ENCODE results near the gene STEAP3. TPM values are rescaled to one million over a fixed set of nuclear protein-coding genes. Genes with fewer than 3 reads are reported as not detected.

The STEAP3 gene
- total RNA-seq, 1 donor from 2014 or later = 38.8 TPM

- no peak overlapping the region for H3K9ac ChIP-seq (ENCODE audit: low read length)
- TF ChIP-seq, protein P1, sequence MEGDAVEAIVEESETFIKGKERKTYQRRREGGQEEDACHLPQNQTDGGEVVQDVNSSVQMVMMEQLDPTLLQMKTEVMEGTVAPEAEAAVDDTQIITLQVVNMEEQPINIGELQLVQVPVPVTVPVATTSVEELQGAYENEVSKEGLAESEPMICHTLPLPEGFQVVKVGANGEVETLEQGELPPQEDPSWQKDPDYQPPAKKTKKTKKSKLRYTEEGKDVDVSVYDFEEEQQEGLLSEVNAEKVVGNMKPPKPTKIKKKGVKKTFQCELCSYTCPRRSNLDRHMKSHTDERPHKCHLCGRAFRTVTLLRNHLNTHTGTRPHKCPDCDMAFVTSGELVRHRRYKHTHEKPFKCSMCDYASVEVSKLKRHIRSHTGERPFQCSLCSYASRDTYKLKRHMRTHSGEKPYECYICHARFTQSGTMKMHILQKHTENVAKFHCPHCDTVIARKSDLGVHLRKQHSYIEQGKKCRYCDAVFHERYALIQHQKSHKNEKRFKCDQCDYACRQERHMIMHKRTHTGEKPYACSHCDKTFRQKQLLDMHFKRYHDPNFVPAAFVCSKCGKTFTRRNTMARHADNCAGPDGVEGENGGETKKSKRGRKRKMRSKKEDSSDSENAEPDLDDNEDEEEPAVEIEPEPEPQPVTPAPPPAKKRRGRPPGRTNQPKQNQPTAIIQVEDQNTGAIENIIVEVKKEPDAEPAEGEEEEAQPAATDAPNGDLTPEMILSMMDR (IDR thresholded peaks at IDR 0.05; ENCODE audit: insufficient read depth, low read depth, low read length) = no peak
- TF ChIP-seq EZH2 (IDR thresholded peaks at IDR 0.05; ENCODE audit: insufficient read depth, low read length) = no peak
- no peak overlapping the region for H2AFZ ChIP-seq (ENCODE audit: low read depth, low read length)
- no peaks in the 10 kb centered on the region for H4K20me1 ChIP-seq (ENCODE audit: insufficient read depth, low read length)
- FAIRE-seq (no peak), DNase-seq (ENCODE audit: low read depth) (peak; percentile 46)
- H3K27ac ChIP-seq (ENCODE audit: low read depth, low read length) = no peak overlapping the region
- Mint-ChIP-seq H3K27me3 (ENCODE audit: low read depth, unreplicated experiment) (peaks cover 30% of the 10 kb centered on the region), H3K4me1 (ENCODE audit: low read depth, unreplicated experiment) (peaks cover 11% of the 10 kb centered on the region), H3K9me3 (ENCODE audit: unreplicated experiment) (no peaks in the 10 kb centered on the region), H3K4me3 (ENCODE audit: unreplicated experiment) (no peak overlapping the region), H3K36me3 (ENCODE audit: low read depth, unreplicated experiment) (no peaks in the 10 kb centered on the region), H3K27ac (ENCODE audit: unreplicated experiment) (no peak overlapping the region)
- H3K4me3 ChIP-seq (ENCODE audit: insufficient read depth, low read depth, low read length) = no peak overlapping the region
- H3K9me3 ChIP-seq (ENCODE audit: insufficient read depth, low read depth, low read length) = no peaks in the 10 kb centered on the region
- H3K27me3 ChIP-seq (ENCODE audit: insufficient read depth, low read length) = no peaks in the 10 kb centered on the region
- no peaks in the 10 kb centered on the region for H3K4me1 ChIP-seq (ENCODE audit: insufficient read depth, low read length)
- no peaks in the 10 kb centered on the region for H3K36me3 ChIP-seq (ENCODE audit: insufficient read depth, low read length)
- no peak overlapping the region for H3K4me2 ChIP-seq (ENCODE audit: low read length)
- H3K79me2 ChIP-seq (ENCODE audit: insufficient read depth, low read length) = no peaks in the 10 kb centered on the region
These were observed 11.4 kb upstream of the STEAP3 start for GRCh38 chr2:119212139-119212800.

GRCh38 chr2:119214453-119215037 is 9.1 kb upstream of the STEAP3 start:
- H3K4me1 ChIP-seq (ENCODE audit: insufficient read depth, low read length) = no peaks in the 10 kb centered on the region
- H4K20me1 ChIP-seq (ENCODE audit: insufficient read depth, low read length) = no peaks in the 10 kb centered on the region
- Mint-ChIP-seq H3K27ac (ENCODE audit: unreplicated experiment) (no peak overlapping the region), H3K27me3 (ENCODE audit: low read depth, unreplicated experiment) (peaks cover 33% of the 10 kb centered on the region), H3K9me3 (ENCODE audit: unreplicated experiment) (no peaks in the 10 kb centered on the region), H3K4me1 (ENCODE audit: low read depth, unreplicated experiment) (peaks cover 11% of the 10 kb centered on the region), H3K36me3 (ENCODE audit: low read depth, unreplicated experiment) (no peaks in the 10 kb centered on the region), H3K4me3 (ENCODE audit: unreplicated experiment) (no peak overlapping the region)
- H3K79me2 ChIP-seq (ENCODE audit: insufficient read depth, low read length) = no peaks in the 10 kb centered on the region
- H2AFZ ChIP-seq (ENCODE audit: low read depth, low read length) = no peak overlapping the region
- H3K27me3 ChIP-seq (ENCODE audit: insufficient read depth, low read length) = no peaks in the 10 kb centered on the region
- TF ChIP-seq EZH2 (IDR thresholded peaks at IDR 0.05; ENCODE audit: insufficient read depth, low read length) = no peak
- TF ChIP-seq, protein P1 (IDR thresholded peaks at IDR 0.05; ENCODE audit: insufficient read depth, low read depth, low read length) = no peak
- no peak overlapping the region for H3K4me2 ChIP-seq (ENCODE audit: low read length)
- H3K27ac ChIP-seq (ENCODE audit: low read depth, low read length) = no peak overlapping the region
- H3K36me3 ChIP-seq (ENCODE audit: insufficient read depth, low read length) = no peaks in the 10 kb centered on the region
- H3K9me3 ChIP-seq (ENCODE audit: insufficient read depth, low read depth, low read length) = no peaks in the 10 kb centered on the region
- H3K4me3 ChIP-seq (ENCODE audit: insufficient read depth, low read depth, low read length) = no peak overlapping the region
- DNase-seq (ENCODE audit: low read depth) (no peak), FAIRE-seq (no peak)
- no peak overlapping the region for H3K9ac ChIP-seq (ENCODE audit: low read length)

- peak overlapping the region; percentile 41 for H3K27ac Mint-ChIP-seq (ENCODE audit: unreplicated experiment)
- no peaks in the 10 kb centered on the region for H3K9me3 Mint-ChIP-seq (ENCODE audit: unreplicated experiment)
- H3K27ac ChIP-seq (ENCODE audit: low read depth, low read length) = no peak overlapping the region
- H4K20me1 ChIP-seq (ENCODE audit: insufficient read depth, low read length) = no peaks in the 10 kb centered on the region
- no peak overlapping the region for H2AFZ ChIP-seq (ENCODE audit: low read depth, low read length)
- DNase-seq (ENCODE audit: low read depth) = no peak
- no peaks in the 10 kb centered on the region for H3K36me3 Mint-ChIP-seq (ENCODE audit: low read depth, unreplicated experiment)
- no peaks in the 10 kb centered on the region for H3K36me3 ChIP-seq (ENCODE audit: insufficient read depth, low read length)
- no peak overlapping the region for H3K4me2 ChIP-seq (ENCODE audit: low read length)
- no peak overlapping the region for H3K9ac ChIP-seq (ENCODE audit: low read length)
- no peak for FAIRE-seq
- H3K9me3 ChIP-seq (ENCODE audit: insufficient read depth, low read depth, low read length) = no peaks in the 10 kb centered on the region
- H3K4me3 ChIP-seq (ENCODE audit: insufficient read depth, low read depth, low read length) = no peak overlapping the region
- no peaks in the 10 kb centered on the region for H3K4me1 ChIP-seq (ENCODE audit: insufficient read depth, low read length)
- H3K79me2 ChIP-seq (ENCODE audit: insufficient read depth, low read length) = no peaks in the 10 kb centered on the region
- H3K27me3 Mint-ChIP-seq (ENCODE audit: low read depth, unreplicated experiment) = peaks cover 35% of the 10 kb centered on the region
- H3K27me3 ChIP-seq (ENCODE audit: insufficient read depth, low read length) = no peaks in the 10 kb centered on the region
- TF ChIP-seq, protein P1 (IDR thresholded peaks at IDR 0.05; ENCODE audit: insufficient read depth, low read depth, low read length) = no peak
- TF ChIP-seq EZH2 (IDR thresholded peaks at IDR 0.05; ENCODE audit: insufficient read depth, low read length) = no peak
- H3K4me3 Mint-ChIP-seq (ENCODE audit: unreplicated experiment) = no peak overlapping the region
- peaks cover 11% of the 10 kb centered on the region for H3K4me1 Mint-ChIP-seq (ENCODE audit: low read depth, unreplicated experiment)
These were observed 6.6 kb upstream of the STEAP3 start for GRCh38 chr2:119216994-119217393.

Measured in astrocyte (in vitro differentiated cells and primary cell).